HepG2 (cell line): Measurements from ENCODE around the gene PKM. TPM values are rescaled to one million over a fixed set of nuclear protein-coding genes. Genes with fewer than 3 reads are reported as not detected.

Experiments used
- ATRX ChIP-seq: sonication (generic); formaldehyde crosslinking; IDR thresholded peaks from 2 replicates; pipeline ENCODE4 v1.4.0; 2020; ENCODE audit warnings: missing genetic modification reagents, borderline replicate concordance
- CAMTA2 ChIP-seq: sonication (generic); formaldehyde crosslinking; IDR thresholded peaks from 2 replicates; pipeline ENCODE4 v1.4.0; 2020; ENCODE audit warnings: mild to moderate bottlenecking, missing genetic modification reagents, borderline replicate concordance
- CENPBD1 ChIP-seq: sonication (generic); formaldehyde crosslinking; IDR thresholded peaks from 2 replicates; pipeline ENCODE4 v1.8.0; 2022; ENCODE audit warnings: missing genetic modification reagents, low read depth, mild to moderate bottlenecking, borderline replicate concordance
- HNF1B ChIP-seq: sonication (generic); formaldehyde crosslinking; IDR thresholded peaks from 2 replicates; pipeline ENCODE4 v1.5.1; 2020; ENCODE audit warnings: mild to moderate bottlenecking, moderate library complexity, missing genetic modification reagents
- KDM6A ChIP-seq: IDR thresholded peaks from 2 replicates; pipeline ENCODE4 v1.6.1; 2016; ENCODE audit warnings: low read depth
- MXD3 ChIP-seq: IDR thresholded peaks from 2 replicates; pipeline ENCODE4 v1.6.1; 2016; ENCODE audit warnings: mild to moderate bottlenecking, missing biosample characterization, missing genetic modification reagents
- ZC3H13 ChIP-seq: sonication (generic); formaldehyde crosslinking; IDR thresholded peaks from 2 replicates; pipeline ENCODE4 v1.8.1; 2023; ENCODE audit warnings: mild to moderate bottlenecking, missing genetic modification reagents, moderate library complexity
- ZNF142 ChIP-seq: sonication (generic); formaldehyde crosslinking; IDR thresholded peaks from 2 replicates; pipeline ENCODE4 v1.4.0; 2020; ENCODE audit warnings: missing genetic modification reagents
- ZNF232 ChIP-seq: sonication (generic); formaldehyde crosslinking; IDR thresholded peaks from 2 replicates; pipeline ENCODE4 v1.4.0; 2020; ENCODE audit warnings: missing genetic modification reagents, borderline replicate concordance
- ZNF251 ChIP-seq: sonication (generic); formaldehyde crosslinking; IDR thresholded peaks from 2 replicates; pipeline ENCODE4 v1.9.0; 2021; ENCODE audit warnings: mild to moderate bottlenecking, missing genetic modification reagents
- ZNF543 ChIP-seq: sonication (generic); formaldehyde crosslinking; IDR thresholded peaks from 2 replicates; pipeline ENCODE4 v1.4.0; 2020; ENCODE audit warnings: mild to moderate bottlenecking, missing genetic modification reagents
- ZNF629 ChIP-seq: sonication (generic); formaldehyde crosslinking; conservative IDR thresholded peaks from 2 replicates; pipeline ENCODE4 v1.5.0; 2020; ENCODE audit warnings: missing genetic modification reagents
- ZNF672 ChIP-seq: sonication (generic); formaldehyde crosslinking; IDR thresholded peaks from 2 replicates; pipeline ENCODE4 v1.8.1; 2022; ENCODE audit warnings: missing genetic modification reagents
- ZNF724P ChIP-seq: sonication (generic); formaldehyde crosslinking; IDR thresholded peaks from 2 replicates; pipeline ENCODE4 v1.8.0; 2022; ENCODE audit warnings: missing genetic modification reagents, borderline replicate concordance
- ZNF740 ChIP-seq: sonication (generic); formaldehyde crosslinking; IDR thresholded peaks from 2 replicates; pipeline ENCODE4 v1.4.0; 2020; ENCODE audit warnings: missing genetic modification reagents
- ZNF770 ChIP-seq: sonication (generic); formaldehyde crosslinking; IDR thresholded peaks from 2 replicates; pipeline ENCODE4 v1.5.0; 2020; ENCODE audit warnings: mild to moderate bottlenecking, missing genetic modification reagents
- ZSCAN30 ChIP-seq: sonication (generic); formaldehyde crosslinking; IDR thresholded peaks from 2 replicates; pipeline ENCODE4 v1.5.0; 2020; ENCODE audit warnings: mild to moderate bottlenecking, missing genetic modification reagents
- polyA plus RNA-seq, 8 experiments: library from polyadenylated mRNA; depleted of rRNA in 3 of 8; stranded (reverse) in 7 of 8; unstranded in 1 of 8; fragments of >200 nt; fragmentation: Illumina TruSeq in 4 of 8; extraction: Trizol in 4 of 8; gene quantifications; 2 replicates each; pipeline versions ENCODE4 v1.2.1 to v1.2.3, GENCODE V29; 2011 to 2016; ENCODE audit warnings: low read depth in 4 of 8, missing spikeins in 1 of 8, mixed read lengths in 1 of 8; ENCODE audit not compliant: insufficient read depth in 1 of 8
- total RNA-seq, 5 experiments: library from RNA; depleted of rRNA; stranded (reverse); fragments of >200 nt; fragmentation: Illumina TruSeq; extraction: Trizol; gene quantifications; 2 replicates each; pipeline ENCODE4 v1.2.3, GENCODE V29; 2016; ENCODE audit warnings: low read depth in 1 of 5

The PKM gene
- total and polyA plus RNA-seq, 2 of the 13 experiments (the other 11 are each of a cell fraction or from before 2014, with no cell fraction given) = 488 to 780 TPM

- TF ChIP-seq ATRX (CRISPR knock-in tag) (no peak), ZNF142 (CRISPR knock-in tag) (no peak), ZNF770 (CRISPR knock-in tag) (no peak; the same call in none of the 2 replicates), MXD3 (CRISPR knock-in tag) (peak; percentile 62; the same call in 1 of the 2 replicates), KDM6A (CRISPR knock-in tag) (no peak), ZNF629 (CRISPR knock-in tag) (0 out of 2 replicates have a peak, but pooled peaks have one; percentile 36), ZSCAN30 (0 out of 2 replicates have a peak, but pooled peaks have one; percentile 87), ZNF740 (CRISPR knock-in tag) (no peak), ZNF672 (CRISPR knock-in tag) (no peak), ZNF251 (CRISPR knock-in tag) (no peak), ZNF232 (CRISPR knock-in tag) (peak; percentile 75; the same call in 1 of the 2 replicates), CAMTA2 (CRISPR knock-in tag) (0 out of 2 replicates have a peak, but pooled peaks have one; percentile 58), ZC3H13 (CRISPR knock-in tag) (peak; percentile 96), ZNF543 (CRISPR knock-in tag) (peak; percentile 66; the same call in 1 of the 2 replicates), ZNF724P (CRISPR knock-in tag) (peak; percentile 80; the same call in 1 of the 2 replicates), HNF1B (CRISPR knock-in tag) (peak; percentile 46), CENPBD1 (peak; percentile 46; the same call in 1 of the 2 replicates)
Measured at GRCh38 chr15:72231066-72231832, at the start of gene PKM (continued).
